ENCODE data around the gene SAMD11.

Gene SAMD11

DNA sequence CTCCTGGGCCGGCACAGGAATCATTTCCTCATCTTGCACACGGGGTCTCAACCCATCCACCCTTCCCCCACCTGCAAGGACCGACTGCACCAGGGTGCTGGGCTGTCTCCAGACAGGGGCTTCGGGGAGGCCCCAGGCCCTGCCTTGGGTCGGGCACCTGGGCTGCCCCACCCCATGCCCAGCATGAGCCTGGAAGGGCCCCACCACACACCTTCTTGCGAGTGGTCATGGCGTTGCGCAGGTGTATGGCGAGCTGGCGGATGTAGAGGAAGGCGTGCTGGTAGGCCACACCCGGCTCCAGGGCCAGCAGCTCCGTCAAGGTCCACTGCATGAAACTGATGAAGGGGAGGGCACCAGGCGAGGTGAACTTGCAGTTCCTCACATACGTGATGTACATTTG is 28.5 kb downstream of the SAMD11 start:
- H3K79me2 ChIP-seq (ENCODE audit: insufficient read depth, low read length): peaks cover 10% of the 10 kb centered on the region; the same call in 1 of the 2 replicates
- H3K36me3 ChIP-seq (ENCODE audit: insufficient read depth, low read length): peaks cover 56% of the 10 kb centered on the region; the same call in 1 of the 2 replicates
- no peaks in the 10 kb centered on the region for H3K9me3 ChIP-seq (ENCODE audit: insufficient read depth, low read depth, low read length)
- no peak overlapping the region for H3K4me3 ChIP-seq (ENCODE audit: low read length, poor library complexity, severe bottlenecking)
- H3F3A ChIP-seq (ENCODE audit: low read depth): no peaks in the 10 kb centered on the region
- no peak overlapping the region for H3K4me2 ChIP-seq (ENCODE audit: low read depth, low read length, poor library complexity, severe bottlenecking)
- H3K9me2 ChIP-seq (replicated peaks; ENCODE audit: low read depth, low read length): no peaks in the 10 kb centered on the region
- no peaks in the 10 kb centered on the region for H3K4me1 ChIP-seq (ENCODE audit: insufficient read depth, low read length, poor library complexity, severe bottlenecking)
- H2AFZ ChIP-seq (ENCODE audit: low read length): no peak overlapping the region
- H3K9ac ChIP-seq (ENCODE audit: low read depth, low read length, poor library complexity, severe bottlenecking): no peak overlapping the region
- no peaks in the 10 kb centered on the region for H3K27me3 ChIP-seq (ENCODE audit: insufficient read depth, low read length, poor library complexity, severe bottlenecking)
- no peaks in the 10 kb centered on the region for H4K20me1 ChIP-seq (ENCODE audit: insufficient read depth, low read length, poor library complexity, severe bottlenecking)
- no peak for TF ChIP-seq EZH2phosphoT487 (IDR thresholded peaks at IDR 0.05; ENCODE audit: borderline replicate concordance)
- TF ChIP-seq, protein P1, sequence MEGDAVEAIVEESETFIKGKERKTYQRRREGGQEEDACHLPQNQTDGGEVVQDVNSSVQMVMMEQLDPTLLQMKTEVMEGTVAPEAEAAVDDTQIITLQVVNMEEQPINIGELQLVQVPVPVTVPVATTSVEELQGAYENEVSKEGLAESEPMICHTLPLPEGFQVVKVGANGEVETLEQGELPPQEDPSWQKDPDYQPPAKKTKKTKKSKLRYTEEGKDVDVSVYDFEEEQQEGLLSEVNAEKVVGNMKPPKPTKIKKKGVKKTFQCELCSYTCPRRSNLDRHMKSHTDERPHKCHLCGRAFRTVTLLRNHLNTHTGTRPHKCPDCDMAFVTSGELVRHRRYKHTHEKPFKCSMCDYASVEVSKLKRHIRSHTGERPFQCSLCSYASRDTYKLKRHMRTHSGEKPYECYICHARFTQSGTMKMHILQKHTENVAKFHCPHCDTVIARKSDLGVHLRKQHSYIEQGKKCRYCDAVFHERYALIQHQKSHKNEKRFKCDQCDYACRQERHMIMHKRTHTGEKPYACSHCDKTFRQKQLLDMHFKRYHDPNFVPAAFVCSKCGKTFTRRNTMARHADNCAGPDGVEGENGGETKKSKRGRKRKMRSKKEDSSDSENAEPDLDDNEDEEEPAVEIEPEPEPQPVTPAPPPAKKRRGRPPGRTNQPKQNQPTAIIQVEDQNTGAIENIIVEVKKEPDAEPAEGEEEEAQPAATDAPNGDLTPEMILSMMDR (conservative IDR thresholded peaks at IDR 0.05; ENCODE audit: low read length): no peak

DNA sequence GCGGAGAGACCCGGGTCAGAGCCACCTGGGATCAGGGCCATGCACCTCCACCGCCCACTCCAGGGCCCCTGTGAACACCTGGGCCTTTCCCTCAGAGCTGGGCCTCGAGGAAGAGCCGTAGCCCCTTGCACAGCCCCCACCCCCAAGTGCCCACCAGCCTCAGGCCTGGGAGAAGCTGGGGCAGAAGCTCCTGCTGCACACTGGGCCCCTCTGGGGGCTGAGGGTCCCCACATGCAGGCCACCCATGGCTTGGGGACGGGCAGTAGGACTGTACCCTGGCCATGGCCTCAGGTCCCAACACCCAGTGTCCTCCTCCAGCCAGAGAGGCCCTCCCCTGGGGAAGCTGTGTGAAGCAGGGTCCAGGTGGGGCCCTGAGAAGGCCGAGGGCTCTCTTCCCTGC is 28.9 kb downstream of the SAMD11 start:
- H3K36me3 ChIP-seq (ENCODE audit: insufficient read depth, low read length): peaks cover 55% of the 10 kb centered on the region; the same call in 1 of the 2 replicates
- H3K9ac ChIP-seq (ENCODE audit: low read depth, low read length, poor library complexity, severe bottlenecking): no peak overlapping the region
- peaks cover 3% of the 10 kb centered on the region for H4K20me1 ChIP-seq (ENCODE audit: insufficient read depth, low read length, poor library complexity, severe bottlenecking)
- no peaks in the 10 kb centered on the region for H3F3A ChIP-seq (ENCODE audit: low read depth)
- H3K4me3 ChIP-seq (ENCODE audit: low read length, poor library complexity, severe bottlenecking): no peak overlapping the region
- H3K27me3 ChIP-seq (ENCODE audit: insufficient read depth, low read length, poor library complexity, severe bottlenecking): no peaks in the 10 kb centered on the region
- peaks cover 4% of the 10 kb centered on the region for H3K4me1 ChIP-seq (ENCODE audit: insufficient read depth, low read length, poor library complexity, severe bottlenecking)
- H3K4me2 ChIP-seq (ENCODE audit: low read depth, low read length, poor library complexity, severe bottlenecking): no peak overlapping the region
- no peak overlapping the region for H2AFZ ChIP-seq (ENCODE audit: low read length)
- H3K9me2 ChIP-seq (replicated peaks; ENCODE audit: low read depth, low read length): no peaks in the 10 kb centered on the region
- H3K79me2 ChIP-seq (ENCODE audit: insufficient read depth, low read length): peaks cover 14% of the 10 kb centered on the region; the same call in 1 of the 2 replicates
- no peaks in the 10 kb centered on the region for H3K9me3 ChIP-seq (ENCODE audit: insufficient read depth, low read depth, low read length)
- TF ChIP-seq, protein P1 (conservative IDR thresholded peaks at IDR 0.05; ENCODE audit: low read length): no peak
- no peak for TF ChIP-seq EZH2phosphoT487 (IDR thresholded peaks at IDR 0.05; ENCODE audit: borderline replicate concordance)

DNA sequence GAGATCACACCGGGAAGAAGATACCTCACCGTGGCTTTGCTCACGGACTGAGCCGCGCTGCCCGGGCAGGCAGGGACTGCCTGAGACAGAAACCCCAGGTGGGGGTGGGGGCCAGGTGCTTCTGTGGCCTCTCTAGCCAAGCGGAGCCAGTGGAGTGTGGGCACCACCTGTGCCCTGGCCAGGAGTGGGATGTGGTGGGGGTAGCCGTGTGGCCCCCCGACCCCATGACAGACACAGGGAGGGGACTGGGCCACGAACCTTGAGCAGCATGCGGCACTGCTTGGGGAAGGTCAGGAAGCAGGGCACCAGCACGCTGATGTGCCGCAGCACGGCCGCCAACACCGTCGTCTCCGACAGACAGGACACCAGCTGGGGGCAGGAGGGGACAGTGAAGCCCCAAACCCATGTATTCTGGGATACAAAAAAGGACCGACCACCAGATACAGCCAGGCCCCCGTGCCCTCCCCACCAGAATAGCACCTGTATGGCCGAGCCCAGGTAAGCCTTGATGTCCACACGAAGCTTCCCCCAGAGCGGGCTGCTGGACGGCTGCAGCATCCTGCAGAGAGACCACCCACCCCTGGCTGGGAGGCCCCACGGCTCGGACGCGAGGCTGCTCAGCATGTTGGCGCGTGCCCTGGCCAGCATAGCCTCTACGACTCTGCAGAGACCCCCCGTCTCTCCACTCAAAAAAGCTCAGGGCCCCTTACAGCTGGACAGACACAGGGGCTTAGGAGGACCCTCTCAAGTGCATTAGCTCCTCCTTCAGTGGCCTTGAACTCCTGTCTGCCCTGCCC is 30.0 kb downstream of the SAMD11 start:
- no peak overlapping the region for H2AFZ ChIP-seq (ENCODE audit: low read length)
- TF ChIP-seq, protein P1 (conservative IDR thresholded peaks at IDR 0.05; ENCODE audit: low read length): no peak
- no peak overlapping the region for H3K4me3 ChIP-seq (ENCODE audit: low read length, poor library complexity, severe bottlenecking)
- H3K9me3 ChIP-seq (ENCODE audit: insufficient read depth, low read depth, low read length): no peaks in the 10 kb centered on the region
- H3F3A ChIP-seq (ENCODE audit: low read depth): no peaks in the 10 kb centered on the region
- peaks cover 26% of the 10 kb centered on the region for H3K79me2 ChIP-seq (ENCODE audit: insufficient read depth, low read length)
- no peak overlapping the region for H3K4me2 ChIP-seq (ENCODE audit: low read depth, low read length, poor library complexity, severe bottlenecking)
- H3K9me2 ChIP-seq (replicated peaks; ENCODE audit: low read depth, low read length): no peaks in the 10 kb centered on the region
- H3K9ac ChIP-seq (ENCODE audit: low read depth, low read length, poor library complexity, severe bottlenecking): no peak overlapping the region
- no peaks in the 10 kb centered on the region for H3K27me3 ChIP-seq (ENCODE audit: insufficient read depth, low read length, poor library complexity, severe bottlenecking)
- H4K20me1 ChIP-seq (ENCODE audit: insufficient read depth, low read length, poor library complexity, severe bottlenecking): peaks cover 12% of the 10 kb centered on the region
- H3K36me3 ChIP-seq (ENCODE audit: insufficient read depth, low read length): peaks cover 53% of the 10 kb centered on the region; the same call in 1 of the 2 replicates
- H3K4me1 ChIP-seq (ENCODE audit: insufficient read depth, low read length, poor library complexity, severe bottlenecking): peaks cover 11% of the 10 kb centered on the region
